ENCODE results near the gene LCORL.
A peak's percentile ranks its signal among the peaks of the same experiment; 100 is the strongest.

LCORL gene

GRCh38 chr4:17823871-17824669, 197.5 kb downstream of the LCORL start:
- DNase-seq, result no peak

DNA sequence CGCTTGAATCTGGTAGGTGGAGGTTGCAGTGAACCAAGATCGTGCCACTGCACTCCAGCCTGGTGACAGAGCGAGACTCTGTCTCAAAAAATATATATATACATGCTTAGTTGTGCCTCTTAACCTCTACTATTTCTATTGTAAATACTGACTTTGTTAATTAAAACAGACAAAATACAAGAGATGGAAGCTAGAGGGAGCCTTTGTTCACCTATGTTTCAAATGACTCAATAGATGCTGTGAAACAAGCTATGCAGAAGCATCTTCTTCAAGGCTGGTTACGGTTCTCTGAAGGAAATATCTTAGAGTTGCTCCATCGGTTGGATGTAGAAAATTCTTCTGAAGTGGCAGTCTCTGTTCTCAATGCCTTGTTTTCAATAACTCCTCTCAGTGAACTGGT, 204.5 kb downstream of the LCORL start:
- DNase-seq, result no peak

DNA sequence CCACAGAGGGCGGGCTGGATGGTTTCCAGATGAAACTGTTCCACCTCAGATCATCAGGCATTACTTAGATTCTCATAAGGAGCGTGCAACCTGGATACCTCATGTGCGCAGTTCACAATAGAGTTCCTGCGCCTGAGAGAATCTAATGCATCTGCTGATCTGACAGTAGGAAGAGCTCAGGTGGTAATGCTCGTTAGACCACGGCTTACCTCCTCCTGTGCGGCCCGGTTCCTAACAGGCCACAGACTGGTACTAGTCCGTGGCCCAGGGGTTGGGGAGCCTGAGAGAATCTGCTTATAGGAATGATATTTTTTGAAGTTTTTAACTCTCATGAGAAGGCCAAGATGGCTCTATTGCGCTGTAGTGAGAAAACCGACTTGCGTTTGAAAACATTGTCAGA, 205.4 kb downstream of the LCORL start:
- DNase-seq, result no peak

DNA sequence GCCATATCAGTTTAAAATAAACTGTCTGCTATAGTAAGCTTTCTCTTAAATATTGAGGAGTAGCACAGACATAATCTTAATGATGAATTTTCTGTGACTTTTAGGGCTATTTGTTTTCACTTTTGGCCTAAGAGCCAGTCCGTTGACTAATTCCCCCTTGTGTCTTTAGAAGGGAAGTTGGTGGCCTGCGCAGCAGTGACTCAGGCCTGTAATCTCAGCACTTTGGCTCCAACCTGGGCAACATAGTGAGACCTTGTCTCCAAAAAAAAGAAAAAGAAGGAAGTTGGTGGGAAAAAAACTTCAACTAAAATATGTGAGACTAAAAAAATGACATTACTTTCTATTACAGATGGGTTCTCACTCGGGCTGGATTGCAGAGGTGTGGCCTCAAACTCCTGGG, 207.4 kb downstream of the LCORL start:
- DNase-seq, result no peak

DNA sequence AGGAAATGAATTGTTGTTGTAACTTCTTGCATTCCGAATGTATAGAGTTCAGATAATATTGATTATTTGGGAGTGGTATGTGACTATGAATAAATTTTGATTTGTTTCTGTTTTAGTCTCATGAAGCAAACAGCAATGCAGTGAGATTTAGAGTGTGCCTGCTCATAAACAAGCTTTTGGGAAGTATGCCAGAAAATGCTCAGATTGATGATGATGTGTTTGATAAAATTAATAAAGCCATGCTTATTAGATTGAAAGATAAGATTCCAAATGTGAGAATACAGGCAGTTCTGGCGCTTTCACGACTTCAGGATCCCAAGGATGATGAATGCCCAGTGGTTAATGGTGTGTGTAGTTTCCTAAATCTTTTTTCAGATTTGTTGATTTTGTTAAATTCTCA, 208.8 kb downstream of the LCORL start:
- DNase-seq, result no peak

DNA sequence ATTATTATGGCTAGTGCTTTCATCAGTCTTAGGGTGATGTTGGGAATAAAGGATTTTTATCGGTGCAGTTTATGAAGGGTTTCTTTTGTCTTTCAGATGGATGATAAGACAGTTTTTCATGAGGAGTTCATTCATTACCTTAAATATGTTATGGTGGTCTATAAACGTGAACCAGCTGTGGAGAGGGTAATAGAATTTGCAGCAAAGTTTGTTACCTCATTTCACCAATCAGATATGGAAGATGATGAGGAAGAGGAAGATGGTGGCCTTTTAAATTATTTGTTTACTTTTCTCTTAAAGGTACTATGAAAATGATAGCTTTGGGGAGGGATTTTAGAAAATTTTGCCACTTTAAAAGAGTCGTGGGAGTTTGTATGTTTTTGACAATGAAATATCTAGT, 209.4 kb downstream of the LCORL start:
- DNase-seq, result no peak

DNA sequence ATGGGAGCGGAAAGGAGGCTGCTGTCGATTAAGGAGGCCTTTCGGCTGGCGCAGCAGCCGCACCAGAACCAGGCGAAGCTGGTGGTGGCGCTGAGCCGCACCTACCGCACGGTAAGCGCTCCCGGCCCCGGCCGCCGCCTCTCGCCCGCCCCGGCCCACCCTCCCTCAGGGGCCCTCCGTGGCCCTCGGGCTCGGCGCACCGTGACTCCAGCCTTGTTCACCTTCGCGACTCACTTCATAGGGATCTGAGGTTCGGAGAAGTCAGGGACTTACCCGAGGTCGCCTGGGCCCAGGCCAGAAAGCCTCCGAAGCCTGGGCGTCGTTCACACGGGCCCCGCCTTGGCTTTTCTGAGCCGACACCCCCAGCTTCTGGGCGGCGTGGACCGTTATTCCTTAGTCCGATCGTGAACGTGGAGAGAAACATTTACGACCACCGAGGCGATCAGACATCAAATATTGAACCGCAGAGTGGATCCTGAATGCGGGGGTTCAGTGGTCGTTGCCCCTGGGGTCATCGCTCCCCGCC, 210.4 kb downstream of the LCORL start:
- no peak for DNase-seq

- peak; percentile 99 for DNase-seq
These were observed 211.1 kb downstream of the LCORL start, which contains the start of the genes DCAF16 and NCAPG for GRCh38 chr4:17810260-17811077. Gene DCAF16 (minus strand): TSS chr4:17810757. CDS start chr4:17804141, 6,616 bp downstream. Gene NCAPG (plus strand): TSS chr4:17810979. CDS start chr4:17811078, 99 bp downstream.

DNA sequence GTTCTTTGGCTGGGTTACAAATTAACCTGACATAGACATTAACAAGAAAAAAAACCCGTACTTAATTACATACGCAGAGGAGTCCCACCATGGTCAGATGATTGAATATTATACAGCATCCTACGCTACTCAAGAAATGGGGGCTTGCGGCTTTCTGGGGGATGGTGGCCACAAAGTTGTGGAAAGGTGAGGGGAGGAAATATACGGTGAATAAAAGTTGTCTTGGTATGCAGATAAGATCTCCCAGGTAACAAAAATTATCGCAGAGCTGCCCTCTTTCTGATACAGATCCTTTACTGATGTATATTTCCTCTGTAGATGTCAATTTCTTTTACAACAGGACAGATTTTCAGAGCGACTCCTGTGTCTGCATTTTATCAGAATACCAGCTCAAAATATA, 211.9 kb downstream of the LCORL start:
- DNase-seq, result no peak

DNA sequence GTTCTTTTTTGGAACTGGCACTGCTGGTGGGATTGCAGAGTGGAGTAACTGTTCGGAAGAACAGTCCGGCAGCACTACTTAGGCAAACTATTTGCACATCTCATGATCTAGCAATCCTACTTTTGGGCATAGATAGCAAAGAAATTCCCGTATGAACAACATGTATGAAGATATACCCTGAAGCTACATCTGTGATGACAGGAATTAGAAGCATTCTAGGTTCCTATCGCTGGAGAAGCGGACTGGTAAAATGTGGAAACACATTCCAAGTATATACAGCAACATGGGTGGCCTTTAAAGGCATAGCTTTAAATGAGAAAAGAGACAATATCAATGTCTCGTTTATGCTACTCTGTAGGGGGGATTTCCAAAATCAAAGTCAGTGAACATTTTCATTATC, 214.1 kb downstream of the LCORL start:
- no peak for DNase-seq

GRCh38 chr4:17805580-17806155, 215.9 kb downstream of the LCORL start:
- DNase-seq, result no peak

- DNase-seq, result no peak
These were observed 223.7 kb downstream of the LCORL start for GRCh38 chr4:17797808-17798207.

GRCh38 chr4:17794730-17795129, 226.8 kb downstream of the LCORL start:
- no peak for DNase-seq

Measured in activated CD8-positive, alpha-beta memory T cell treated with anti-CD3 and anti-CD28 coated beads, Interleukin-2, amount 50 U/mL, for 4 hours (primary cell).